Naive B cell (primary cell): ENCODE measurements around the gene SMG1. TPM values are rescaled to one million over a fixed set of nuclear protein-coding genes. Genes with fewer than 3 reads are reported as not detected.
"Not testable (repeated sequence)": the region's sequence is repeated elsewhere in the genome, so short reads cannot be mapped to it uniquely, and the experiment has no call there.

Experiments used
- ATAC-seq, 2 donors: fragments of 150-1000 bp; cut with Tn5 transposase; 2 replicates each; pipeline ENCODE4 v1.10.0; 2021; ENCODE audit warnings: low read depth in 2 of 2, mild to moderate bottlenecking in 2 of 2, moderate library complexity in 2 of 2
- DNase-seq: peaks from one replicate; pipeline ENCODE4 v3.0.0; 2022
- H3K27ac Mint-ChIP-seq, 6 donors: one replicate each; pipeline ENCODE4 v1.8.0; 2020 to 2022; ENCODE audit warnings: mild to moderate bottlenecking in 6 of 6, mixed read lengths in 6 of 6, moderate library complexity in 5 of 6, inconsistent platforms in 2 of 6
- H3K27me3 Mint-ChIP-seq, 3 donors: one replicate each; pipeline ENCODE4 v1.8.0; 2021 to 2022; ENCODE audit warnings: mixed read lengths in 3 of 3, mild to moderate bottlenecking in 1 of 3
- H3K36me3 Mint-ChIP-seq, 2 donors: one replicate each; pipeline ENCODE4 v1.8.0; 2020 to 2022; ENCODE audit warnings: mixed read lengths in 2 of 2, inconsistent platforms in 1 of 2, mild to moderate bottlenecking in 1 of 2
- H3K4me1 Mint-ChIP-seq, 3 donors: one replicate each; pipeline ENCODE4 v1.8.0; 2020 to 2022; ENCODE audit warnings: mixed read lengths in 3 of 3, inconsistent platforms in 1 of 3, mild to moderate bottlenecking in 1 of 3, moderate library complexity in 1 of 3
- H3K4me3 Mint-ChIP-seq, 8 donors: one replicate each; pipeline ENCODE4 v1.8.0; 2020 to 2022; ENCODE audit warnings: mild to moderate bottlenecking in 8 of 8, mixed read lengths in 8 of 8, moderate library complexity in 8 of 8, inconsistent platforms in 2 of 8
- H3K9me3 Mint-ChIP-seq, 7 donors: one replicate each; pipeline ENCODE4 v1.8.0; 2020 to 2022; ENCODE audit warnings: mixed read lengths in 7 of 7, mild to moderate bottlenecking in 5 of 7, inconsistent platforms in 2 of 7, moderate library complexity in 1 of 7
- polyA plus RNA-seq, 6 donors: library from polyadenylated mRNA; unstranded; fragments of 300-500 nt; fragmentation: Illumina TruSeq; gene quantifications; one replicate each; pipeline ENCODE4 v1.2.3, GENCODE V29; 2021; ENCODE audit warnings: low read depth in 6 of 6

The SMG1 gene
- polyA plus RNA-seq, 6 donors from 2014 or later = 13.4 to 28.7 (median 19.5) TPM

- H3K4me1 Mint-ChIP-seq = peaks cover 3 to 12% (median 10%) of the 10 kb centered on the region in 3 donors
- ATAC-seq (no peak), DNase-seq (no peak)
- H3K27me3 Mint-ChIP-seq = no peaks in the 10 kb centered on the region
- no peaks in the 10 kb centered on the region for H3K36me3 Mint-ChIP-seq
- no peak overlapping the region for H3K27ac Mint-ChIP-seq
- peaks cover 0 to 3% (median 0%) of the 10 kb centered on the region in 7 donors for H3K9me3 Mint-ChIP-seq
- no peak overlapping the region for H3K4me3 Mint-ChIP-seq
Observed at GRCh38 chr16:18948372-18949020, 22.3 kb upstream of the SMG1 start.

- H3K27me3 Mint-ChIP-seq = no peaks in the 10 kb centered on the region
- H3K27ac Mint-ChIP-seq = no peak overlapping the region
- peaks cover 0 to 3% (median 0%) of the 10 kb centered on the region in 7 donors for H3K9me3 Mint-ChIP-seq
- DNase-seq (no peak), ATAC-seq (no peak)
- peaks cover 3 to 12% (median 10%) of the 10 kb centered on the region in 3 donors for H3K4me1 Mint-ChIP-seq
- peak overlapping the region in 1 of 8 donors; percentile 66 for H3K4me3 Mint-ChIP-seq
- no peaks in the 10 kb centered on the region for H3K36me3 Mint-ChIP-seq
Observed at GRCh38 chr16:18945233-18945632, 19.0 kb upstream of the SMG1 start.

GRCh38 chr16:18943414-18943813 is 17.2 kb upstream of the SMG1 start:
- Mint-ChIP-seq H3K27me3 (no peaks in the 10 kb centered on the region), H3K4me1 (peaks cover 3 to 12% (median 10%) of the 10 kb centered on the region in 3 donors)

GRCh38 chr16:18942061-18942460 is 15.9 kb upstream of the SMG1 start:
- no peak for ATAC-seq
- Mint-ChIP-seq H3K9me3 (peaks cover 0 to 3% (median 0%) of the 10 kb centered on the region in 7 donors), H3K4me1 (peaks cover 3 to 12% (median 10%) of the 10 kb centered on the region in 3 donors), H3K27me3 (no peaks in the 10 kb centered on the region), H3K27ac (no peak overlapping the region), H3K4me3 (no peak overlapping the region), H3K36me3 (peaks cover 0 to 5% of the 10 kb centered on the region in 2 donors)
- DNase-seq = no peak

More at GRCh38 chr16:18943414-18943813, 17.2 kb upstream of the SMG1 start:
- H3K27ac Mint-ChIP-seq = peak overlapping the region in 1 of 6 donors; percentile 40
- peaks cover 0 to 3% (median 0%) of the 10 kb centered on the region in 7 donors for H3K9me3 Mint-ChIP-seq
- H3K4me3 Mint-ChIP-seq = no peak overlapping the region
- ATAC-seq (no peak), DNase-seq (no peak)
- H3K36me3 Mint-ChIP-seq = no peaks in the 10 kb centered on the region

GRCh38 chr16:18941471-18941870 is 15.3 kb upstream of the SMG1 start:
- Mint-ChIP-seq H3K27ac (peak overlapping the region in 1 of 6 donors; percentile 83), H3K36me3 (peaks cover 0 to 5% of the 10 kb centered on the region in 2 donors), H3K9me3 (peaks cover 0 to 3% (median 0%) of the 10 kb centered on the region in 7 donors), H3K4me3 (no peak overlapping the region), H3K4me1 (peaks cover under 1 to 8% (median 7%) of the 10 kb centered on the region in 3 donors), H3K27me3 (no peaks in the 10 kb centered on the region)
- DNase-seq = no peak
- ATAC-seq = no peak

GRCh38 chr16:18938986-18939385 is 12.8 kb upstream of the SMG1 start:
- Mint-ChIP-seq H3K27me3 (no peaks in the 10 kb centered on the region), H3K4me3 (no peak overlapping the region), H3K27ac (no peak overlapping the region), H3K9me3 (peaks cover 0 to 3% (median 0%) of the 10 kb centered on the region in 7 donors), H3K4me1 (no peaks in the 10 kb centered on the region), H3K36me3 (peaks cover 0 to 5% of the 10 kb centered on the region in 2 donors)
- ATAC-seq = no peak
- DNase-seq = no peak

- H3K4me3 Mint-ChIP-seq = no peak overlapping the region
- H3K27ac Mint-ChIP-seq = no peak overlapping the region
- H3K9me3 Mint-ChIP-seq = peaks cover 0 to 2% (median 0%) of the 10 kb centered on the region in 7 donors
- no peaks in the 10 kb centered on the region for H3K4me1 Mint-ChIP-seq
- no peaks in the 10 kb centered on the region for H3K27me3 Mint-ChIP-seq
- H3K36me3 Mint-ChIP-seq = peaks cover 0 to 5% of the 10 kb centered on the region in 2 donors
- no peak for ATAC-seq
- no peak for DNase-seq
Observed at GRCh38 chr16:18937390-18937789, 11.2 kb upstream of the SMG1 start.

GRCh38 chr16:18936727-18937340 is 10.6 kb upstream of the SMG1 start:
- no peak overlapping the region for H3K4me3 Mint-ChIP-seq
- no peaks in the 10 kb centered on the region for H3K4me1 Mint-ChIP-seq
- ATAC-seq (no peak), DNase-seq (no peak)
- peaks cover 0 to 5% of the 10 kb centered on the region in 2 donors for H3K36me3 Mint-ChIP-seq
- H3K27ac Mint-ChIP-seq = no peak overlapping the region
- no peaks in the 10 kb centered on the region for H3K27me3 Mint-ChIP-seq
- peaks cover 0 to 2% (median 0%) of the 10 kb centered on the region in 7 donors for H3K9me3 Mint-ChIP-seq

- H3K9me3 Mint-ChIP-seq = peaks cover 0 to 2% (median 0%) of the 10 kb centered on the region in 7 donors
- peak overlapping the region in 2 of 6 donors; percentile 12 to 22 for H3K27ac Mint-ChIP-seq
- DNase-seq = no peak
- H3K4me3 Mint-ChIP-seq = no peak overlapping the region
- no peaks in the 10 kb centered on the region for H3K4me1 Mint-ChIP-seq
- H3K27me3 Mint-ChIP-seq = no peaks in the 10 kb centered on the region
- H3K36me3 Mint-ChIP-seq = peaks cover 0 to 5% of the 10 kb centered on the region in 2 donors
- no peak for ATAC-seq
Observed at GRCh38 chr16:18933501-18933900, 7.3 kb upstream of the SMG1 start.

GRCh38 chr16:18932243-18932987 is 6.2 kb upstream of the SMG1 start:
- Mint-ChIP-seq H3K36me3 (peaks cover 0 to 3% of the 10 kb centered on the region in 2 donors), H3K27ac (peak overlapping the region in 1 of 6 donors; percentile 7), H3K9me3 (peaks cover 0 to 2% (median 0%) of the 10 kb centered on the region in 7 donors), H3K4me1 (peaks cover 0 to under 1% (median 0%) of the 10 kb centered on the region in 3 donors), H3K4me3 (no peak overlapping the region), H3K27me3 (no peaks in the 10 kb centered on the region)
- DNase-seq (no peak), ATAC-seq (no peak)

GRCh38 chr16:18931756-18932155 is 5.5 kb upstream of the SMG1 start:
- Mint-ChIP-seq H3K4me1 (peaks cover 4 to 7% (median 6%) of the 10 kb centered on the region in 3 donors), H3K9me3 (peaks cover 0 to 1% (median 0%) of the 10 kb centered on the region in 7 donors), H3K4me3 (peak overlapping the region in 1 of 8 donors; percentile 23), H3K27me3 (no peaks in the 10 kb centered on the region), H3K27ac (peak overlapping the region in 5 of 6 donors; percentile 17 to 88 (median 47)), H3K36me3 (no peaks in the 10 kb centered on the region)
- DNase-seq (no peak), ATAC-seq (peak; percentile 53 to 85)

GRCh38 chr16:18930095-18930494 is 3.9 kb upstream of the SMG1 start:
- H3K9me3 Mint-ChIP-seq, DNase-seq, H3K36me3 Mint-ChIP-seq, H3K27ac Mint-ChIP-seq, H3K27me3 Mint-ChIP-seq, ATAC-seq: not testable (repeated sequence)
- Mint-ChIP-seq H3K4me3 (peak overlapping the region in 2 of 8 donors; percentile 35 to 66), H3K4me1 (peaks cover 10 to 16% (median 12%) of the 10 kb centered on the region in 3 donors)

- peaks cover 16 to 28% (median 28%) of the 10 kb centered on the region in 3 donors for H3K4me1 Mint-ChIP-seq
- not testable (repeated sequence) for ATAC-seq, H3K36me3 Mint-ChIP-seq, H3K27me3 Mint-ChIP-seq, H3K9me3 Mint-ChIP-seq, DNase-seq
- H3K4me3 Mint-ChIP-seq = peak overlapping the region in 6 of 8 donors; percentile 3 to 91 (median 50)
- peak overlapping the region in 2 of 6 donors; percentile 97 to 98 for H3K27ac Mint-ChIP-seq
Observed at GRCh38 chr16:18928073-18928472, 1.9 kb upstream of the SMG1 start.
